Body of pancreas (tissue), 4 donors: Measurements from ENCODE around the gene ZNF423. TPM values are rescaled to one million over a fixed set of nuclear protein-coding genes. Genes with fewer than 3 reads are reported as not detected.

ENCODE experiments used
- ATAC-seq: fragments of 150-250 bp; one replicate; pipeline ENCODE4 v1.9.1; 2016
- DNase-seq, 4 donors: peaks; one replicate each; pipeline ENCODE4 v3.0.0-alpha.2; 2019
- H3K27ac ChIP-seq, 4 donors: fragments of 200-600 bp; sonication (generic); 1 replicate in 3 of 4; 2 replicates in 1 of 4; pipeline versions ENCODE4 v1.5.1 to v1.6.1; 2016 to 2019; ENCODE audit warnings: mild to moderate bottlenecking in 1 of 4, mixed read lengths in 1 of 4, moderate library complexity in 1 of 4
- H3K27me3 ChIP-seq, 2 donors: fragments of 200-600 bp; sonication (generic); one replicate each; pipeline ENCODE4 v1.6.0; 2016; ENCODE audit warnings: mild to moderate bottlenecking in 1 of 2
- H3K36me3 ChIP-seq, 2 donors: fragments of 200-600 bp; sonication (generic); replicated peaks in 1 of 2; 2 replicates each; pipeline ENCODE4 v1.5.1; 2016; ENCODE audit warnings: low read depth in 2 of 2; ENCODE audit not compliant: insufficient read depth in 1 of 2
- H3K4me1 ChIP-seq: fragments of 200-600 bp; sonication (generic); one replicate; pipeline ENCODE4 v1.6.0; 2016
- H3K4me3 ChIP-seq, 2 donors: fragments of 200-600 bp; sonication (generic); 1 replicate in 1 of 2; 2 replicates in 1 of 2; pipeline ENCODE4 v1.5.1; 2016 to 2019
- H3K9me3 ChIP-seq, 3 donors: fragments of 200-600 bp; sonication (generic); 1 replicate in 2 of 3; 2 replicates in 1 of 3; pipeline ENCODE4 v1.5.1; 2016
- CTCF ChIP-seq, 7 experiments: fragments of 450-650 bp in 4 of 7; fragments of 200-600 bp in 3 of 7; sonication (generic) in 3 of 7; IDR thresholded peaks; one replicate each; pipeline ENCODE4 v1.5.1; 2016 to 2019; ENCODE audit warnings: antibody characterized with exemption in 7 of 7
- POLR2A ChIP-seq, 3 donors: fragments of 450-650 bp; IDR thresholded peaks; one replicate each; pipeline ENCODE4 v1.6.1; 2016; ENCODE audit warnings: antibody characterized with exemption in 3 of 3, mild to moderate bottlenecking in 2 of 3
- WGBS, 2 donors: methylation state at CpG; one replicate each; pipeline ENCODE4 v1.1.5; 2017; 5-methylcytosine and 5-hydroxymethylcytosine counted together
- intact Hi-C: fragments of 100-400 bp; cut with DNase I; formaldehyde crosslinking; loops from one replicate; pipeline ENCODE4 v1.15.1; 2023
- total RNA-seq, 2 donors: library from RNA; depleted of rRNA; stranded (reverse); fragments of >200 nt; gene quantifications; one replicate each; pipeline ENCODE4 v1.1.0, GENCODE V29; 2016

The ZNF423 gene
- total RNA-seq, 2 donors from 2014 or later: 4.2 to 9.2 TPM

DNA sequence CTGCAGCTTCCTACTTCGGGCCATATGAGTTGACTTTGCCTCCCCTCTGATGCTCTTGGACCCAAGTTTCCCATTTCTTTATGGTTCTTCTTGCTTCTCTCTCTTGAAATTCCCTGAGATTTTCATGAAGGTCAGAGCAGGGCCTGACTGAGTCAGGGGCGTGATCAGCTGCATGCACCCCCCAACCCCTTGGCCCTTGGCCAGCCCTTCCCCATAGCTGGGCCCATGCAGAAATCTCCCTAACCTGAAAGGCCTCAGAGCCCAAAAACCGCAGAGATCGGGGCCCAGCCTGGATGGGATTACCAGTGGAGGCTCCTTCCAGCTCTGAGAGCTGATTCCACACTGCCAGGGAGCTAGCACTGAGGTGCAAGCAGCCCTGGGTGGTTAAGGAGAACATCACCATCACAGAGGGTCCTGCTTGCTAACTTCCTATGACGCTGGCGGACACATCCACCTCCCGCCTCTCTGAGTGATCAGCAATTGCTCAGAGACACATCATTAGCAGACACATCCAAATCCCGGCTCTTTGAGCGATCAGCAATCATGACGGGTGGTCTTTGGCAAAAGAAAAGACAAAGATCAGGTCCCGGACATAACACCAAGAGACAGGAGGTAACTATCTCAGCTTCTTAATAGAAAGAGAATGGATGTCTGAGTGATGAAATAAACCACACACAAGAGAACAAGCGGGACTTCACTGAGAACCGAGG is 320.9 kb downstream of the ZNF423 start:
- no peaks in the 10 kb centered on the region for H3K36me3 ChIP-seq
- H3K9me3 ChIP-seq: no peaks in the 10 kb centered on the region
- TF ChIP-seq POLR2A (IDR thresholded peaks at IDR 0.05): no peak
- TF ChIP-seq CTCF (IDR thresholded peaks at IDR 0.05): no peak
- intact Hi-C loops: no loop called here
- H3K27me3 ChIP-seq: no peaks in the 10 kb centered on the region
- 90% methylated on average over 12 to 13 of the region's 13 CpGs for WGBS, 2 donors
- H3K4me3 ChIP-seq: no peak overlapping the region
- DNase-seq (no peak), ATAC-seq (no peak)
- H3K4me1 ChIP-seq: no peaks in the 10 kb centered on the region
- H3K27ac ChIP-seq: no peak overlapping the region

GRCh38 chr16:49533422-49533821 is 322.5 kb downstream of the ZNF423 start:
- Histone ChIP-seq H3K4me3 (no peak overlapping the region), H3K4me1 (no peaks in the 10 kb centered on the region), H3K36me3 (no peaks in the 10 kb centered on the region), H3K27ac (no peak overlapping the region), H3K9me3 (no peaks in the 10 kb centered on the region), H3K27me3 (no peaks in the 10 kb centered on the region)
- ATAC-seq (no peak), DNase-seq (no peak)
- 82 to 92% methylated on average over 7 of the region's 7 CpGs for WGBS, 2 donors
- intact Hi-C loops: no loop called here
- TF ChIP-seq POLR2A (IDR thresholded peaks at IDR 0.05) (no peak), CTCF (IDR thresholded peaks at IDR 0.05) (no peak)

- H3K4me1 ChIP-seq: no peaks in the 10 kb centered on the region
- intact Hi-C loops: no loop called here
- ATAC-seq (no peak), DNase-seq (no peak)
- H3K9me3 ChIP-seq: no peaks in the 10 kb centered on the region
- H3K4me3 ChIP-seq: no peak overlapping the region
- no peaks in the 10 kb centered on the region for H3K36me3 ChIP-seq
- no peak for TF ChIP-seq CTCF (IDR thresholded peaks at IDR 0.05)
- no peak for TF ChIP-seq POLR2A (IDR thresholded peaks at IDR 0.05)
- 92 to 95% methylated on average over 12 to 15 of the region's 15 CpGs for WGBS, 2 donors
- no peak overlapping the region for H3K27ac ChIP-seq
- H3K27me3 ChIP-seq: no peaks in the 10 kb centered on the region
Observed at GRCh38 chr16:49532873-49533272, 323.0 kb downstream of the ZNF423 start.

DNA sequence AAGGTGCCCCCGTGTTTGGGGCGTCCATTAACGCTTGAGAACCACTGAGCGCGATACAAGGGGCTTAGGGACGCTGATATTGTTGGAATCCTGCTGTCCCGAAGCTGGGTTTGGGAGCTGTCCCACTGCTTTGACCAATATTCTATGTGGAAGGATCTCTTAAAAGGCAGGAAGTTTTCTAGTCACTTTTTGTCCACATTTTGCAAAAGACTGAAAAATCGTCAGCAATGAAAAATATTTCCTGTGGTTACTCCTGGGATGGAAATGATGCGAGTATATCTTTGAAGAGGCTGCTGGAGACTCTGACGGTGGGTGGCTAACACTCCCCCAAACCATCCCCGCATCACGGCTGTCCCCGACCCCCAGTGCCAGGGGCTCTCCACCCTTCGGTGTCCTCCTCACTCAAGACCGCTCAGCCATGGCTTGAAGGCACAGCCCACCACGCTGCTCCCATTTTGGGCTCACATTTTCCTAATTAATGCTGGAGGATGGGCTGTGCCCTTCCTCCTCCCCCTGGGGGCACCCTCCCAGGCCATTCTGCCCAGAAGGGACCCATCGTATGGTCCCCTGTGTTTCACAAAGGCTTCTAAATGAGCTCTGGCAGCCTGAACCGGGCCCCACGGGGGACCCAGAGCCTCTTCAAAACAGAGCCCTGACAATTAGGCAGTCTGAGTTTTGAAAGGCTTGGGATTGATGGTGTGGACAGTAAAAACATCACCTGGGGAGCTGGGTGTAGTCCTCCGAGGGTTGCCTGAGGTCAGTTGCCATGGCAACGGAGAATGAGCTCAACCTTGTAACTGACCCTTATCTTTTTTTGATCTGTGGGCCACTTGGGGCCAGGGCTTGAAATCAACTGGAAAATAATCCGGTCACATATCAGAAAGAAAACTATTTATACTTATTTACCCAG is 323.7 kb downstream of the ZNF423 start:
- no peak overlapping the region for H3K27ac ChIP-seq
- H3K4me1 ChIP-seq: no peaks in the 10 kb centered on the region
- H3K9me3 ChIP-seq: no peaks in the 10 kb centered on the region
- TF ChIP-seq POLR2A (IDR thresholded peaks at IDR 0.05) (no peak), CTCF (IDR thresholded peaks at IDR 0.05) (no peak)
- H3K27me3 ChIP-seq: no peaks in the 10 kb centered on the region
- no peak overlapping the region for H3K4me3 ChIP-seq
- ATAC-seq (no peak), DNase-seq (no peak)
- WGBS, 2 donors: 76 to 81% methylated on average over 18 to 22 of the region's 22 CpGs
- no peaks in the 10 kb centered on the region for H3K36me3 ChIP-seq
- intact Hi-C loops: no loop called here
